Measurements from ENCODE around the gene FCHO1. TPM values are rescaled to one million over a fixed set of nuclear protein-coding genes. Genes with fewer than 3 reads are reported as not detected.
A peak's percentile ranks its signal among the peaks of the same experiment; 100 is the strongest.

The FCHO1 gene
- total and polyA plus RNA-seq, 2 donors (not counting 3 experiments of a cell fraction or from before 2014, with no cell fraction given), result 0.66 to 1.6 TPM

GRCh38 chr19:17719730-17720400 is 31.4 kb upstream of the FCHO1 start:
- intact Hi-C loops (cut with micrococcal nuclease), result no loop called here
- H3K36me3 ChIP-seq (ENCODE audit: control insufficient read depth in 2 of 2, extremely low read depth in 1 of 2, insufficient read depth in 2 of 2, low read length in 2 of 2), result peaks cover 6 to 13% of the 10 kb centered on the region in 2 experiments
- peaks cover 35% of the 10 kb centered on the region for H3K4me1 ChIP-seq (ENCODE audit: control insufficient read depth, extremely low read depth, insufficient read depth, low read length)
- no TSS peak for BruUV-seq (replicated peaks)
- peaks cover 52% of the 10 kb centered on the region for H3K79me2 ChIP-seq (ENCODE audit: control insufficient read depth, insufficient read depth, low read length)
- no peaks in the 10 kb centered on the region for H3K9me3 ChIP-seq (replicated peaks; ENCODE audit: control insufficient read depth, insufficient read depth, low read length)
- no peaks in the 10 kb centered on the region for H4K20me1 ChIP-seq (replicated peaks; ENCODE audit: control insufficient read depth, extremely low read depth, insufficient read depth, low read length)
- dilution Hi-C loops (cut with MboI; ENCODE audit: extremely low pct_ligation_motif_present, low sequenced_read_pairs), result no loop called here
- H3K27me3 ChIP-seq (ENCODE audit: control insufficient read depth in 2 of 2, insufficient read depth in 2 of 2, low read length in 2 of 2), result no peaks in the 10 kb centered on the region
- H3K9ac ChIP-seq (replicated peaks; ENCODE audit: extremely low read depth, insufficient read depth, low read length), result peak overlapping the region; percentile 81
- H2AFZ ChIP-seq (ENCODE audit: low read depth, low read length), result no peak overlapping the region
- no peak for FAIRE-seq
- H3K27ac ChIP-seq (ENCODE audit: insufficient read depth, low read depth, low read length), result peak overlapping the region; percentile 90
- peak overlapping the region; percentile 83 for H3K4me2 ChIP-seq (ENCODE audit: insufficient read depth, low read length)
- ChIA-PET POLR2A (no interaction called here), CTCF (interaction anchor here (1.2 to 5.2 kb wide), 4 partner anchors 16 to 98 kb away, joined by 3 to 26 read pairs (median 8); no protein-coding TSS in a partner anchor)
- peak overlapping the region; percentile 76 to 96 (median 90) for H3K4me3 ChIP-seq (replicated peaks in 1 of 3; ENCODE audit: insufficient read depth in 1 of 3, low read depth in 1 of 3, low read length in 3 of 3)
- H3K9me1 ChIP-seq (replicated peaks; ENCODE audit: control insufficient read depth, extremely low read depth, insufficient read depth, low read length), result no peaks in the 10 kb centered on the region
- no peak for TF ChIP-seq POLR2A (IDR thresholded peaks at IDR 0.05; ENCODE audit: low read depth, low read length)
- TF ChIP-seq MYC (IDR thresholded peaks at IDR 0.05; ENCODE audit: low read depth, low read length), result no peak
- no peak for TF ChIP-seq CTCF (IDR thresholded peaks at IDR 0.05; ENCODE audit: extremely low read depth in 1 of 2, insufficient read depth in 1 of 2, low read depth in 1 of 2, low read length in 2 of 2)
- no peak for TF ChIP-seq GATA2 (IDR thresholded peaks at IDR 0.05; ENCODE audit: insufficient read depth, insufficient read length, low read depth, low read length)
- no peak for DNase-seq (ENCODE audit: low read depth, low spot score)

- intact Hi-C loops (cut with micrococcal nuclease) (no loop called here), dilution Hi-C loops (cut with MboI; ENCODE audit: extremely low pct_ligation_motif_present, low sequenced_read_pairs) (no loop called here)
- DNase-seq (ENCODE audit: low read depth, low spot score) (peak; percentile 44), FAIRE-seq (peak; percentile 71)
- peak overlapping the region; percentile 90 for H3K27ac ChIP-seq (ENCODE audit: insufficient read depth, low read depth, low read length)
- H3K79me2 ChIP-seq (ENCODE audit: control insufficient read depth, insufficient read depth, low read length), result peaks cover 58% of the 10 kb centered on the region
- no peaks in the 10 kb centered on the region for H4K20me1 ChIP-seq (replicated peaks; ENCODE audit: control insufficient read depth, extremely low read depth, insufficient read depth, low read length)
- no peaks in the 10 kb centered on the region for H3K9me3 ChIP-seq (replicated peaks; ENCODE audit: control insufficient read depth, insufficient read depth, low read length)
- TF ChIP-seq FOS (IDR thresholded peaks at IDR 0.05; ENCODE audit: borderline replicate concordance, insufficient read depth, low read length), result no peak
- TF ChIP-seq MAX (IDR thresholded peaks at IDR 0.05; ENCODE audit: insufficient read depth, insufficient read length), result no peak
- no peak for TF ChIP-seq GATA2 (IDR thresholded peaks at IDR 0.05; ENCODE audit: insufficient read depth, insufficient read length, low read depth, low read length)
- TF ChIP-seq EZH2 (IDR thresholded peaks at IDR 0.05; ENCODE audit: borderline replicate concordance, low read depth, low read length, severe bottlenecking), result no peak
- TF ChIP-seq POLR2AphosphoS5 (IDR thresholded peaks at IDR 0.05; ENCODE audit: insufficient read depth, low read depth, low read length), result no peak
- TF ChIP-seq CTCF (IDR thresholded peaks at IDR 0.05; ENCODE audit: extremely low read depth in 1 of 2, insufficient read depth in 1 of 2, low read depth in 1 of 2, low read length in 2 of 2), result no peak
- no peak for TF ChIP-seq MYC (IDR thresholded peaks at IDR 0.05; ENCODE audit: low read depth, low read length)
- TF ChIP-seq POLR2A (IDR thresholded peaks at IDR 0.05; ENCODE audit: low read depth, low read length), result no peak
- TF ChIP-seq JUN (IDR thresholded peaks at IDR 0.05; ENCODE audit: borderline replicate concordance, insufficient read depth, insufficient read length, low read depth), result no peak
- H3K9me1 ChIP-seq (replicated peaks; ENCODE audit: control insufficient read depth, extremely low read depth, insufficient read depth, low read length), result no peaks in the 10 kb centered on the region
- H3K36me3 ChIP-seq (ENCODE audit: control insufficient read depth in 2 of 2, extremely low read depth in 1 of 2, insufficient read depth in 2 of 2, low read length in 2 of 2), result peaks cover 10 to 19% of the 10 kb centered on the region in 2 experiments
- H2AFZ ChIP-seq (ENCODE audit: low read depth, low read length), result no peak overlapping the region
- ChIA-PET POLR2A (no interaction called here), CTCF (interaction anchor here (1.0 to 5.2 kb wide), 5 partner anchors 12 to 98 kb away, joined by 3 to 26 read pairs (median 3); no protein-coding TSS in a partner anchor)
- H3K9ac ChIP-seq (replicated peaks; ENCODE audit: extremely low read depth, insufficient read depth, low read length), result peak overlapping the region; percentile 81
- BruUV-seq (replicated peaks), result no TSS peak
- peak overlapping the region; percentile 76 to 96 (median 90) for H3K4me3 ChIP-seq (replicated peaks in 1 of 3; ENCODE audit: insufficient read depth in 1 of 3, low read depth in 1 of 3, low read length in 3 of 3)
- peaks cover 35% of the 10 kb centered on the region for H3K4me1 ChIP-seq (ENCODE audit: control insufficient read depth, extremely low read depth, insufficient read depth, low read length)
- H3K27me3 ChIP-seq (ENCODE audit: control insufficient read depth in 2 of 2, insufficient read depth in 2 of 2, low read length in 2 of 2), result no peaks in the 10 kb centered on the region
- H3K4me2 ChIP-seq (ENCODE audit: insufficient read depth, low read length), result peak overlapping the region; percentile 83
Measured at GRCh38 chr19:17720440-17720839, 30.8 kb upstream of the FCHO1 start.
